Esophagus squamous epithelium (tissue), 4 donors: ENCODE results near the gene RAD51AP1.

Experiments
- POLR2A ChIP-seq, 4 donors: fragments of 450-650 bp; IDR thresholded peaks; one replicate each; pipeline ENCODE4 v1.6.1; 2017; ENCODE audit warnings: antibody characterized with exemption in 4 of 4, mild to moderate bottlenecking in 4 of 4, moderate library complexity in 3 of 4
- TF ChIP-seq, protein P1 (sequence below), 6 experiments: fragments of 450-650 bp in 4 of 6; fragments of 200-600 bp in 2 of 6; sonication (generic) in 2 of 6; IDR thresholded peaks; one replicate each; pipeline ENCODE4 v1.5.1; 2016 to 2019; ENCODE audit warnings: antibody characterized with exemption in 6 of 6, mild to moderate bottlenecking in 4 of 6, moderate library complexity in 4 of 6

DNA sequence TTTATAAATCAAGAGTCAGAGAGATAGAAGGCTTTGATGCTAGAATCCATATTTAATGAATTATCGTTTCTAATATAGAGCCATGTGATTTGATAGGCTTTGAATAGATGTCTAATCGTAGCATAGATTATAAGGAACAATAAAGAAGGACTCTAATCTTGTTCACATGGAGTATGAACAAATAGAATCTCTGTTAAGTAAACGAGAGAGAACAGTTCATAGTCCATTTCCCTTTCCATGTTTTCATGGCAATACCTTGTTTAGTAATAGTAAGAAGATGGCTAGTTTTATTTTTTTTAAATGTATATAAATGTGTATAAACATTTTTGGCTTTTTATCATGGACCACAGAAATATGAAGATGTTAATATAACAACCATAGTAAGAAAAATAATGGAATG is 32.3 kb upstream of the RAD51AP1 start:
- no peak for TF ChIP-seq POLR2A (IDR thresholded peaks at IDR 0.05)
- TF ChIP-seq, protein P1, sequence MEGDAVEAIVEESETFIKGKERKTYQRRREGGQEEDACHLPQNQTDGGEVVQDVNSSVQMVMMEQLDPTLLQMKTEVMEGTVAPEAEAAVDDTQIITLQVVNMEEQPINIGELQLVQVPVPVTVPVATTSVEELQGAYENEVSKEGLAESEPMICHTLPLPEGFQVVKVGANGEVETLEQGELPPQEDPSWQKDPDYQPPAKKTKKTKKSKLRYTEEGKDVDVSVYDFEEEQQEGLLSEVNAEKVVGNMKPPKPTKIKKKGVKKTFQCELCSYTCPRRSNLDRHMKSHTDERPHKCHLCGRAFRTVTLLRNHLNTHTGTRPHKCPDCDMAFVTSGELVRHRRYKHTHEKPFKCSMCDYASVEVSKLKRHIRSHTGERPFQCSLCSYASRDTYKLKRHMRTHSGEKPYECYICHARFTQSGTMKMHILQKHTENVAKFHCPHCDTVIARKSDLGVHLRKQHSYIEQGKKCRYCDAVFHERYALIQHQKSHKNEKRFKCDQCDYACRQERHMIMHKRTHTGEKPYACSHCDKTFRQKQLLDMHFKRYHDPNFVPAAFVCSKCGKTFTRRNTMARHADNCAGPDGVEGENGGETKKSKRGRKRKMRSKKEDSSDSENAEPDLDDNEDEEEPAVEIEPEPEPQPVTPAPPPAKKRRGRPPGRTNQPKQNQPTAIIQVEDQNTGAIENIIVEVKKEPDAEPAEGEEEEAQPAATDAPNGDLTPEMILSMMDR (IDR thresholded peaks at IDR 0.05), result no peak
